Glutamatergic neuron (in vitro differentiated cells): ENCODE measurements around the gene CACNG6. TPM values are rescaled to one million over a fixed set of nuclear protein-coding genes. Genes with fewer than 3 reads are reported as not detected.
"Not testable (repeated sequence)": the region's sequence is repeated elsewhere in the genome, so short reads cannot be mapped to it uniquely, and the experiment has no call there.

Experiments
- DNase-seq: peaks from one replicate; pipeline ENCODE4 v3.0.0; 2022
- H3K27ac Mint-ChIP-seq: one replicate; pipeline ENCODE4 v1.8.0; 2020; ENCODE audit warnings: mild to moderate bottlenecking, mixed read lengths, inconsistent platforms; ENCODE audit not compliant: unreplicated experiment
- H3K27me3 Mint-ChIP-seq: one replicate; pipeline ENCODE4 v1.8.0; 2020; ENCODE audit warnings: mild to moderate bottlenecking, moderate library complexity, mixed read lengths, inconsistent platforms; ENCODE audit not compliant: unreplicated experiment
- H3K36me3 Mint-ChIP-seq: one replicate; pipeline ENCODE4 v1.8.0; 2020; ENCODE audit warnings: mild to moderate bottlenecking, mixed read lengths, inconsistent platforms; ENCODE audit not compliant: unreplicated experiment
- H3K4me1 Mint-ChIP-seq: one replicate; pipeline ENCODE4 v1.8.0; 2020; ENCODE audit warnings: mild to moderate bottlenecking, low read depth, mixed read lengths, inconsistent platforms; ENCODE audit not compliant: unreplicated experiment
- H3K4me3 Mint-ChIP-seq: one replicate; pipeline ENCODE4 v1.8.0; 2020; ENCODE audit warnings: mild to moderate bottlenecking, mixed read lengths, inconsistent platforms; ENCODE audit not compliant: unreplicated experiment
- H3K9me3 Mint-ChIP-seq: one replicate; pipeline ENCODE4 v1.8.0; 2020; ENCODE audit warnings: mild to moderate bottlenecking, moderate library complexity, mixed read lengths, inconsistent platforms; ENCODE audit not compliant: unreplicated experiment
- CTCF ChIP-seq: fragments of 200-600 bp; sonication (generic); IDR thresholded peaks from one replicate; pipeline ENCODE4 v1.5.0; 2021; ENCODE audit not compliant: partially characterized antibody, unreplicated experiment
- total RNA-seq: library from RNA; stranded (reverse); fragmentation: NEBNext Ultra II Directional; extraction: Animal tissue kit (Norgen Biotek cat#: 25700); gene quantifications from one replicate; pipeline ENCODE4 v1.2.1, GENCODE V29; 2021; ENCODE audit not compliant: unreplicated experiment

CACNG6 gene
- total RNA-seq, 1 donor from 2014 or later = 0.74 TPM

GRCh38 chr19:54030895-54031586 lies 39.6 kb downstream of the CACNG6 start:
- Mint-ChIP-seq H3K36me3 (no peaks in the 10 kb centered on the region), H3K27ac (no peak overlapping the region), H3K9me3 (no peaks in the 10 kb centered on the region), H3K4me3 (no peak overlapping the region), H3K4me1 (peaks cover 9% of the 10 kb centered on the region), H3K27me3 (no peaks in the 10 kb centered on the region)
- peak; percentile 38 for TF ChIP-seq CTCF
- no peak for DNase-seq

GRCh38 chr19:54035215-54036178 lies 44.1 kb downstream of the CACNG6 start:
- no peak for DNase-seq
- peaks cover 4% of the 10 kb centered on the region for H3K36me3 Mint-ChIP-seq
- H3K27ac Mint-ChIP-seq = peak overlapping the region; percentile 81
- H3K27me3 Mint-ChIP-seq = no peaks in the 10 kb centered on the region
- TF ChIP-seq CTCF = no peak
- no peak overlapping the region for H3K4me3 Mint-ChIP-seq
- H3K4me1 Mint-ChIP-seq = peaks cover 7% of the 10 kb centered on the region
- peaks cover 4% of the 10 kb centered on the region for H3K9me3 Mint-ChIP-seq

- H3K36me3 Mint-ChIP-seq, H3K27me3 Mint-ChIP-seq, H3K4me3 Mint-ChIP-seq, H3K9me3 Mint-ChIP-seq, H3K4me1 Mint-ChIP-seq, DNase-seq: not testable (repeated sequence)
- H3K27ac Mint-ChIP-seq = peak overlapping the region; percentile 33
Measured at GRCh38 chr19:54036542-54036941, 45.1 kb downstream of the CACNG6 start.

- no peaks in the 10 kb centered on the region for H3K27me3 Mint-ChIP-seq
- peaks cover 7% of the 10 kb centered on the region for H3K4me1 Mint-ChIP-seq
- DNase-seq = no peak
- no peak overlapping the region for H3K4me3 Mint-ChIP-seq
- H3K9me3 Mint-ChIP-seq = peaks cover 5% of the 10 kb centered on the region
- H3K27ac Mint-ChIP-seq = no peak overlapping the region
- no peak for TF ChIP-seq CTCF
- peaks cover 4% of the 10 kb centered on the region for H3K36me3 Mint-ChIP-seq
Measured at GRCh38 chr19:54040003-54040402, 48.6 kb downstream of the CACNG6 start.

GRCh38 chr19:54041969-54042606 lies 50.7 kb downstream of the CACNG6 start:
- no peak for TF ChIP-seq CTCF
- H3K36me3 Mint-ChIP-seq = peaks cover 4% of the 10 kb centered on the region
- H3K27ac Mint-ChIP-seq = no peak overlapping the region
- no peak overlapping the region for H3K4me3 Mint-ChIP-seq
- H3K9me3 Mint-ChIP-seq = peaks cover 3% of the 10 kb centered on the region
- no peaks in the 10 kb centered on the region for H3K4me1 Mint-ChIP-seq
- no peak for DNase-seq
- no peaks in the 10 kb centered on the region for H3K27me3 Mint-ChIP-seq
